Mucosa of descending colon (tissue), 3 donors: Measurements from ENCODE around the gene STK32C. TPM values are rescaled to one million over a fixed set of nuclear protein-coding genes. Genes with fewer than 3 reads are reported as not detected.
A peak's percentile ranks its signal among the peaks of the same experiment; 100 is the strongest.

Experiments
- ATAC-seq: fragments of 200-7000 bp; cut with Tn5 transposase; one replicate; pipeline ENCODE4 v1.9.1; 2020; ENCODE audit warnings: mild to moderate bottlenecking, moderate library complexity
- DNase-seq, 3 donors: peaks; one replicate each; pipeline ENCODE4 v3.0.0-alpha.2; 2020
- H3K36me3 ChIP-seq: fragments of 200-600 bp; one replicate; pipeline ENCODE4 v1.8.0; 2021; ENCODE audit warnings: low read depth, mild to moderate bottlenecking
- H3K4me1 ChIP-seq: fragments of 200-600 bp; one replicate; pipeline ENCODE4 v1.8.0; 2021; ENCODE audit warnings: low read depth, mild to moderate bottlenecking
- H3K4me3 ChIP-seq: fragments of 200-600 bp; one replicate; pipeline ENCODE4 v1.8.0; 2021; ENCODE audit warnings: mild to moderate bottlenecking
- H3K9me3 ChIP-seq: fragments of 200-600 bp; one replicate; pipeline ENCODE4 v1.8.0; 2021; ENCODE audit warnings: mild to moderate bottlenecking
- CTCF ChIP-seq: fragments of 200-600 bp; IDR thresholded peaks from one replicate; pipeline ENCODE4 v1.8.0; 2022; ENCODE audit warnings: antibody characterized with exemption, mild to moderate bottlenecking
- intact Hi-C, 2 donors: fragments of 100-400 bp; cut with DNase I in 1 of 2; cut with micrococcal nuclease in 1 of 2; formaldehyde crosslinking; loops; one replicate each; pipeline versions ENCODE4 v1.11.0 to v1.11.1; 2022; cut with DNase I, micrococcal nuclease
- total RNA-seq, 3 donors: library from RNA; stranded (reverse); fragmentation: NEBNext Ultra II Directional in 2 of 3; extraction: Animal tissue kit (Norgen Biotek cat#: 25700) in 2 of 3; gene quantifications; one replicate each; pipeline versions ENCODE4 v1.2.1 to v1.2.4, GENCODE V29; 2021 to 2023
- donor health status: DM: no; HTN: no; CAD: no; lungs with moderate emphysema.
- donor health status: DM: no; HTN: no; CAD: no.
- donor health status: DM: no; HTN: yes; CAD: no.

Gene STK32C
- total RNA-seq, 3 donors from 2014 or later: 4.5 to 11.5 (median 11.1) TPM

GRCh38 chr10:132256866-132257265 lies 50.9 kb downstream of the STK32C start:
- Histone ChIP-seq H3K9me3 (no peaks in the 10 kb centered on the region), H3K4me3 (no peak overlapping the region), H3K4me1 (no peaks in the 10 kb centered on the region), H3K36me3 (no peaks in the 10 kb centered on the region)
- no peak for DNase-seq
- intact Hi-C loops: no loop called here
- no peak for TF ChIP-seq CTCF
- ATAC-seq: no peak

DNA sequence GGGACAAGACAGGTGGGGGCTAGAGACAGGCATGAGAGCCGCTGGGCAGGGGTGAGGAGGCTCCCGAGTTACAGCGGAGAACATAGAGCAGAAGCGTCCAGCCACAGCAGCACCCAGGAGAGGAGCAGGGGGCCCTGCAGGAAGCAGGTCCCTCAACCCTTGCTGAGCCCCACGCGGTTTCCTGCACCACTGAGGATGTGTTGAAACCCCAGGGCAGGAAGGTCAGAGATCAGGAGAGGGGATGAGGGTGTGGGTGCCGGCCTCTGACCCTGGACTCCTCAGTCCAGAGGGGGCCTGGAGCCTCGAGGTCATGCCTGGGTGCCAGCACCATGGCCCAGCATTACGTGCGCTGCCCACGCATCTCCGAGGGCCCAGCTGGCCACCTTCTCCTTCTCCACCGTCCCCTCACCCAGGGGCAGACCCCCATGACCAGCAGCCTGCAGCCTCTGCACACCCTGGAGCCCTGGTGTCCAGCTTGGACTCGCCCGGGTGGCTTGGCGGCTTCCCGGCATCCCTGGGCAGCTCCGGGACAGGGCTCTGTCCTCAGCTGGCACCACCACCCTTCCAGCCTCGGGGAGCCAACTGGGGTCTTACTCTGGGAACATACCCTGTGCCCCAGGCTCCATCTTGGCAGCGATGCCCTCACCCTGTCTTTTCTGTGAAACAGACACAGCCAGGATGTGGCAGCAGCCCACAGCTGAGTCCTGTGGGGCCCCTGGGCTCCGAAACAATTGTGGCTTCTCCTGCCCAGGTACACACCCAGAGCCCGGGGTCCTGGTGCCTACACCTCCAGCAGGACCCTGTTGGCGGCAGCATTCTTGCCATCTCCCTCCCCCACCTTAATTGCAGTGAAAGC lies 52.0 kb downstream of the STK32C start:
- Histone ChIP-seq H3K36me3 (no peaks in the 10 kb centered on the region), H3K4me3 (no peak overlapping the region), H3K9me3 (no peaks in the 10 kb centered on the region), H3K4me1 (no peaks in the 10 kb centered on the region)
- intact Hi-C loops: no loop called here
- DNase-seq (no peak), ATAC-seq (peak; percentile 22)
- no peak for TF ChIP-seq CTCF

GRCh38 chr10:132254841-132255240 lies 52.9 kb downstream of the STK32C start:
- intact Hi-C loops: no loop called here
- no peak for TF ChIP-seq CTCF
- no peak for ATAC-seq
- H3K9me3 ChIP-seq: no peaks in the 10 kb centered on the region
- no peak for DNase-seq
- H3K36me3 ChIP-seq: no peaks in the 10 kb centered on the region
- H3K4me3 ChIP-seq: no peak overlapping the region
- H3K4me1 ChIP-seq: no peaks in the 10 kb centered on the region

DNA sequence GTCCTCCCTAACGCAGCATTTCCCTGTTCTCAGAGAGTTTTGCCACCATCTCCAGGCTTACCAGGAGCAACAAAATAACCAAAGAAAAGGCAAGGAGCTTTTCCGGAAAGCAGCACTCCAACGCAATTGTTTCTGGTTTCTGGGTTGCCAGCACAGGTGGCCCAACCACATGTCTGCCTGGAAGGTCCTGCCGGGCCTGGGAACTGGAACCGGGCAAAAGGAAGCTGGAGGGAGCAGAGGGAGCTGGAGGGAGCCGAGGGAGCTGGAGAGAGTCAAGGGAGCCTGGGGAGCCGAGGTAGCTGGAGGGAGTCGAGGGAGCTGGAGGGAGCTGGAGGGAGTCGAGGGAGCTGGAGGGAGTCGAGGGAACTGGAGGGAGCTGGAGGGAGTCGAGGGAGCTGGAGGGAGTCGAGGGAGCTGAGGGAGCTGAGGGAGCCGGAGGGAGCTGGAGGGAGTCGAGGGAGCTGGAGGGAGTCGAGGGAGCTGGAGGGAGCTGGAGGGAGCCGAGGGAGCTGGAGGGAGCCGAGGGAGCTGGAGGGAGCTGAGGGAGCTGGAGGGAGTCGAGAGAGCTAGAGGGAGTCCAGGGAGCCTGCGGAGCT lies 54.6 kb downstream of the STK32C start:
- no peaks in the 10 kb centered on the region for H3K36me3 ChIP-seq
- no peak for TF ChIP-seq CTCF
- peaks cover 5% of the 10 kb centered on the region for H3K4me1 ChIP-seq
- ATAC-seq: no peak
- no peak overlapping the region for H3K4me3 ChIP-seq
- DNase-seq: no peak
- H3K9me3 ChIP-seq: no peaks in the 10 kb centered on the region
- intact Hi-C loops: no loop called here

DNA sequence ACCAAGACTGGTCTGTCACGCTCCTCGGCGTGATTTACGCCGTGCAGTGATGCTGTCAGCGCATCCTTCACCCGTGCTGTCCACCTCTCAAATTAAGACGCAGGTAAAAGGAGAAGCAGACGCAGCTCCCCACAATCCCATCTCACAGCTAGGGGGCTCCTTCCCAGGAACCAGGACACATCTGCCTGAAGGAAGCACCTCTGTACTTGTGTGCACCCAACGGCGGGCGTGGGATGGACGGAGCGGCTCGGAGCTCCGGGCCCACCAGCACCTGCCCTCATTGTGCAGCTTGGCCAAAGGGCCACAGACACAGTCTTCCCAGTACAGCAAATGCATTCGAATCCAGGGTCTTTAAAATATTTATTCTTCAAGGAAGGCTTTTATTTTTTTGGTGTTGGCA lies 55.3 kb downstream of the STK32C start:
- H3K9me3 ChIP-seq: no peaks in the 10 kb centered on the region
- no peaks in the 10 kb centered on the region for H3K36me3 ChIP-seq
- no peak for DNase-seq
- intact Hi-C loops: no loop called here
- no peak for TF ChIP-seq CTCF
- no peak for ATAC-seq
- no peak overlapping the region for H3K4me3 ChIP-seq
- H3K4me1 ChIP-seq: peaks cover 6% of the 10 kb centered on the region
